Adrenal gland (tissue), 12 donors: ENCODE measurements around the gene SCNM1. TPM values are rescaled to one million over a fixed set of nuclear protein-coding genes. Genes with fewer than 3 reads are reported as not detected.
A peak's percentile ranks its signal among the peaks of the same experiment; 100 is the strongest.

ENCODE experiments used
- DNase-seq, 7 donors: peaks; one replicate each; pipeline ENCODE4 v3.0.0-alpha.2; 2019 to 2020
- H3K27ac ChIP-seq, 5 donors: fragments of 200-600 bp; sonication (generic) in 4 of 5; 1 replicate in 3 of 5; 2 replicates in 2 of 5; pipeline versions ENCODE4 v1.5.1 to v1.8.0; 2016 to 2020; ENCODE audit warnings: mild to moderate bottlenecking in 1 of 5
- H3K27me3 ChIP-seq: fragments of 200-600 bp; 2 replicates; pipeline ENCODE4 v1.8.0; 2021
- H3K36me3 ChIP-seq, 2 donors: fragments of 200-600 bp; replicated peaks in 1 of 2; 1 replicate in 1 of 2; 2 replicates in 1 of 2; pipeline versions ENCODE4 v1.5.1 to v1.8.0; 2018 to 2022
- H3K4me1 ChIP-seq, 2 donors: fragments of 200-600 bp; replicated peaks in 1 of 2; 1 replicate in 1 of 2; 2 replicates in 1 of 2; pipeline versions ENCODE4 v1.5.1 to v1.8.0; 2018 to 2021
- H3K4me3 ChIP-seq, 4 donors: fragments of 200-600 bp; sonication (generic) in 3 of 4; one replicate each; pipeline ENCODE4 v1.5.1; 2016 to 2018
- H3K9me3 ChIP-seq, 3 donors: fragments of 200-600 bp; sonication (generic) in 1 of 3; replicated peaks in 1 of 3; 1 replicate in 2 of 3; 2 replicates in 1 of 3; pipeline versions ENCODE4 v1.5.1 to v1.8.0; 2016 to 2021
- POLR2A ChIP-seq, 2 donors: fragments of 450-650 bp; IDR thresholded peaks; one replicate each; pipeline ENCODE4 v1.6.1; 2017; ENCODE audit warnings: antibody characterized with exemption in 2 of 2, mild to moderate bottlenecking in 2 of 2, moderate library complexity in 1 of 2
- WGBS, 4 donors: extraction: QIAGEN DNeasy Blood & Tissue Kit in 2 of 4; methylation state at CpG; one replicate each; pipeline versions ENCODE4 v1.1.5 to v1.1.7; 2013 to 2017; 5-methylcytosine and 5-hydroxymethylcytosine counted together
- intact Hi-C, 2 donors: fragments of 100-400 bp; cut with DNase I; formaldehyde crosslinking; loops; one replicate each; pipeline versions ENCODE4 v1.14.1 to v1.15.0; 2022 to 2023
- polyA plus RNA-seq, 3 donors: library from polyadenylated mRNA; stranded (reverse); fragments of 200-250 nt in 2 of 3; fragments of 350-450 nt in 1 of 3; fragmentation: Illumina TruSeq in 1 of 3; extraction: RNeasy Lipid Tissue Mini Kit (QIAGEN cat#74804) in 1 of 3; gene quantifications; one replicate each; pipeline ENCODE4 v1.2.3, GENCODE V29; 2013 to 2014
- total RNA-seq, 9 donors: library from RNA; depleted of rRNA in 4 of 9; stranded (reverse); fragments of >200 nt in 4 of 9; fragments of 120-200 nt in 1 of 9; fragmentation: NEBNext Ultra II Directional in 1 of 9; extraction: Animal tissue kit (Norgen Biotek cat#: 25700) in 1 of 9; gene quantifications; one replicate each; pipeline versions ENCODE4 v1.1.0 to v1.2.4, GENCODE V29; 2013 to 2023
- TF ChIP-seq, protein P1 (sequence below), 6 experiments: fragments of 450-650 bp in 4 of 6; fragments of 200-600 bp in 2 of 6; sonication (generic) in 1 of 6; IDR thresholded peaks; 1 replicate in 5 of 6; 2 replicates in 1 of 6; pipeline versions ENCODE4 v1.5.1 to v1.8.0; 2016 to 2021; ENCODE audit warnings: antibody characterized with exemption in 6 of 6, mild to moderate bottlenecking in 2 of 6, moderate library complexity in 1 of 6
- donor health status: healthy with polysubstance abuse.
- donor health status: Bipolar disorder and iron deficiency.
- donor health status: DM: yes; HTN: yes; CAD: no.
- donor health status: DM: no; HTN: no; CAD: no.
- donor health status: DM: no; HTN: no; CAD: no.
- donor health status: DM: yes; HTN: yes; CAD: no.

The SCNM1 gene
- total and polyA plus RNA-seq, 12 donors: 16.4 to 89.0 (median 36.6) TPM

DNA sequence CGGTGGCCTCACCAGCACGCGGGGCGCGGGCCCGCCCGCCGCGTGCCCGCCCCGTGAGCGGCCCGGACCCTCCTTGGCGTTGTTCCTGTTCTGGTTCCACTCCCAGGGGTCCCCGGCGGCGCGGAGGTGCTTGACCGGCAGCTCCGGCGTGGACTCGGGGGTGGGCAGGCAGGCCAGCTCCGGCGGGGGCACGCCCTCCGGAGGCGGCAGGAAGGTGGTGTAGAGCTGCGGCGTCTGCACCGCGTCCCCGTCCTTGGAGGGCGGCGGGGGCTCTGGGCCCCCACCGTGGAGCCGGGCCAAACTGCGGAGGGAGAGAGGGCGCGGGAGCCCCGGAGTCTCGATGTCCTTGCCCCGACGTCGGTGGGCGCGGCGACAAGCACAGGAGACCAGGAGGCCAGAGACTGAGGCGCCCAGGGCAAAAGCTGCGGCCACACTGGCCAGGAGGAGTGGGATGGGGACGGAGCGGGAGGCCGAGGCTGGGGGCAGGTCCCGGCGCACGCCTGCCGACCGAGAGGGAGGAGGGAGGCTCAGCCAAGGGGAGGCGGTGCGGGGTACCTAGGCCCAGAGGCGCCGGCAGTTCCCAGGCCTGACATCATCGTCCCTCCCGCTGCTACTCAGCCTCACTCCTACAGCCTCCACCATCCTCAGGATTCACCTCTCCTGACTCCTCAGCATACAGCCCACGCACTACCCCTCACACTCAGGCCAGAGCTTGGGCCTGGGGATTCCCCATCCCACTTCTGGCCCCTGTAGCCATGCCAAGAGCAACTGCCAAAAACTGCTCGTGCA lies 32.7 kb upstream of the SCNM1 start:
- DNase-seq: peak in 1 of 7 donors; percentile 48
- 41 to 67% (median 54%) methylated on average over 5 to 65 of the region's 65 CpGs for WGBS, 4 donors
- no peaks in the 10 kb centered on the region for H3K27me3 ChIP-seq
- H3K27ac ChIP-seq: no peak overlapping the region
- intact Hi-C loops: no loop called here
- H3K36me3 ChIP-seq: no peaks in the 10 kb centered on the region
- H3K4me3 ChIP-seq: peak overlapping the region in 1 of 4 donors; percentile 39
- TF ChIP-seq POLR2A (IDR thresholded peaks at IDR 0.05): no peak
- TF ChIP-seq, protein P1, sequence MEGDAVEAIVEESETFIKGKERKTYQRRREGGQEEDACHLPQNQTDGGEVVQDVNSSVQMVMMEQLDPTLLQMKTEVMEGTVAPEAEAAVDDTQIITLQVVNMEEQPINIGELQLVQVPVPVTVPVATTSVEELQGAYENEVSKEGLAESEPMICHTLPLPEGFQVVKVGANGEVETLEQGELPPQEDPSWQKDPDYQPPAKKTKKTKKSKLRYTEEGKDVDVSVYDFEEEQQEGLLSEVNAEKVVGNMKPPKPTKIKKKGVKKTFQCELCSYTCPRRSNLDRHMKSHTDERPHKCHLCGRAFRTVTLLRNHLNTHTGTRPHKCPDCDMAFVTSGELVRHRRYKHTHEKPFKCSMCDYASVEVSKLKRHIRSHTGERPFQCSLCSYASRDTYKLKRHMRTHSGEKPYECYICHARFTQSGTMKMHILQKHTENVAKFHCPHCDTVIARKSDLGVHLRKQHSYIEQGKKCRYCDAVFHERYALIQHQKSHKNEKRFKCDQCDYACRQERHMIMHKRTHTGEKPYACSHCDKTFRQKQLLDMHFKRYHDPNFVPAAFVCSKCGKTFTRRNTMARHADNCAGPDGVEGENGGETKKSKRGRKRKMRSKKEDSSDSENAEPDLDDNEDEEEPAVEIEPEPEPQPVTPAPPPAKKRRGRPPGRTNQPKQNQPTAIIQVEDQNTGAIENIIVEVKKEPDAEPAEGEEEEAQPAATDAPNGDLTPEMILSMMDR (IDR thresholded peaks at IDR 0.05): no peak
- no peaks in the 10 kb centered on the region for H3K9me3 ChIP-seq
- H3K4me1 ChIP-seq: peaks cover 7 to 11% of the 10 kb centered on the region in 2 donors

DNA sequence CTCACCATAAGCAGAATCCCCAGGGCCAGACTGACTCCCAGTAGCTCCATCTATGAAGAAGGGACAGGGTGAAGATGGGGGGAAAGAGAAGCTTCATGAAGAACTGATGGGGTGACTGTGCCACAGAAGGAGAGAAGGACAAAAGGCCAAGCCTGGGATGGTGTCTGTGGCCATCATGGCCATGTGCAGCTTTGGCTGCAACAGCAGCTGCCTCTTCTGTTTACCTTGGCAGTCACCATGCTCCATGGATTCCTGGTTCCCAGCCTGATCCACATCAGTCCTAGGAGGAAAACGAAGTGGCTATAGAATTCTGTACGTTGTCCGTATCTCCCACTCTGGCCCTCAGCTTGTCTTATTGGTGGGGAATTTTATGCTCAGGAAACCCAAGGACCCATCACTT lies 31.5 kb upstream of the SCNM1 start:
- H3K4me1 ChIP-seq: peaks cover 7 to 11% of the 10 kb centered on the region in 2 donors
- TF ChIP-seq, protein P1 (IDR thresholded peaks at IDR 0.05): no peak
- TF ChIP-seq POLR2A (IDR thresholded peaks at IDR 0.05): no peak
- no peak overlapping the region for H3K4me3 ChIP-seq
- peak in 1 of 7 donors; percentile 45 for DNase-seq
- H3K9me3 ChIP-seq: no peaks in the 10 kb centered on the region
- WGBS, 4 donors: 83 to 95% (median 88%) methylated on average over 3 of the region's 3 CpGs
- H3K27ac ChIP-seq: no peak overlapping the region
- H3K27me3 ChIP-seq: no peaks in the 10 kb centered on the region
- intact Hi-C loops: no loop called here
- no peaks in the 10 kb centered on the region for H3K36me3 ChIP-seq

- no peaks in the 10 kb centered on the region for H3K36me3 ChIP-seq
- H3K27me3 ChIP-seq: no peaks in the 10 kb centered on the region
- H3K27ac ChIP-seq: no peak overlapping the region
- TF ChIP-seq, protein P1 (IDR thresholded peaks at IDR 0.05): no peak
- TF ChIP-seq POLR2A (IDR thresholded peaks at IDR 0.05): no peak
- peak in 1 of 7 donors; percentile 14 for DNase-seq
- H3K9me3 ChIP-seq: no peaks in the 10 kb centered on the region
- peaks cover 7 to 11% of the 10 kb centered on the region in 2 donors for H3K4me1 ChIP-seq
- intact Hi-C loops: no loop called here
- no peak overlapping the region for H3K4me3 ChIP-seq
- 91 to 98% (median 95%) methylated on average over 6 to 7 of the region's 7 CpGs for WGBS, 4 donors
These were observed 31.0 kb upstream of the SCNM1 start for GRCh38 chr1:151134991-151135390.

- no peaks in the 10 kb centered on the region for H3K27me3 ChIP-seq
- TF ChIP-seq POLR2A (IDR thresholded peaks at IDR 0.05): no peak
- H3K9me3 ChIP-seq: no peaks in the 10 kb centered on the region
- intact Hi-C loops: no loop called here
- whole genome bisulfite sequencing, 4 donors: 88 to 95% (median 94%) methylated on average over 11 to 12 of the region's 12 CpGs
- peak in 1 of 7 donors; percentile 24 for DNase-seq
- H3K36me3 ChIP-seq: no peaks in the 10 kb centered on the region
- H3K4me3 ChIP-seq: no peak overlapping the region
- peaks cover 7 to 9% of the 10 kb centered on the region in 2 donors for H3K4me1 ChIP-seq
- no peak overlapping the region for H3K27ac ChIP-seq
These were observed 30.2 kb upstream of the SCNM1 start for GRCh38 chr1:151135433-151136385.
